HCT116 (cell line): ENCODE measurements around the gene CNKSR3. TPM values are rescaled to one million over a fixed set of nuclear protein-coding genes. Genes with fewer than 3 reads are reported as not detected.

Source experiments
- ATAC-seq: fragments of 200-7000 bp; cut with Tn5 transposase; 2 replicates; pipeline ENCODE4 v1.9.1; 2020; ENCODE audit warnings: mild to moderate bottlenecking, moderate library complexity
- BruUV-seq: library from RNA; stranded (reverse); fragments of 400-500 nt; replicated peaks from 2 replicates; lab custom pipeline; 2021; lab: Mats Ljungman, UMichigan
- CTCF ChIA-PET: fragments of 300-600 bp; sonication (Branson Sonifier 250); formaldehyde crosslinking; loops from one replicate; lab custom pipeline; 2021; ENCODE audit warnings: antibody characterized with exemption; lab: Charles Lee
- POLR2A ChIA-PET: fragments of 300-600, 350-600 bp; sonication (Branson Sonifier 250); formaldehyde crosslinking; loops from one replicate; lab custom pipeline; 2021; ENCODE audit warnings: antibody characterized with exemption; lab: Charles Lee
- RAD21 ChIA-PET, 2 experiments: fragments of 300-600 bp; sonication (Branson Sonifier 250); formaldehyde crosslinking; loops; one replicate each; lab custom pipeline; 2023; ENCODE audit warnings: low total read pairs in 2 of 2; ENCODE audit not compliant: uncharacterized antibody in 2 of 2, unreplicated experiment in 2 of 2, low non-redundant PET in 1 of 2; lab: Charles Lee
- DNase-seq: peaks from one replicate; pipeline ENCODE4 v3.0.0-alpha.2; 2010; ENCODE audit warnings: low read depth, low spot score
- H2AFZ ChIP-seq: fragments of 200-600 bp; shearing (Covaris generic), sonication (generic); 2 replicates; pipeline ENCODE4 v1.6.1; 2017; ENCODE audit warnings: low read depth, mixed run types, mixed read lengths, antibody characterized with exemption, low read length; ENCODE audit not compliant: poor library complexity, severe bottlenecking
- H3K27ac ChIP-seq: 2 replicates; pipeline ENCODE4 v1.5.1; 2012; ENCODE audit warnings: low read depth, low read length
- H3K27me3 ChIP-seq: fragments of 200-600 bp; sonication (generic); 2 replicates; pipeline ENCODE4 v1.6.1; 2016; ENCODE audit warnings: mixed run types, low read length, mixed read lengths; ENCODE audit not compliant: insufficient read depth
- H3K36me3 ChIP-seq, 2 experiments: fragments of 200-500 bp in 1 of 2; fragments of 200-600 bp in 1 of 2; sonication (Bioruptor generic) in 1 of 2; sonication (generic) in 1 of 2; 2 replicates each; pipeline versions ENCODE4 v1.5.1 to v1.6.1; 2014 to 2016; ENCODE audit warnings: low read length in 2 of 2, inconsistent platforms in 1 of 2, mixed read lengths in 1 of 2, mixed run types in 1 of 2; ENCODE audit not compliant: insufficient read depth in 2 of 2, control insufficient read depth in 1 of 2
- H3K4me1 ChIP-seq, 2 experiments: fragments of 200-600 bp in 1 of 2; sonication (generic) in 1 of 2; 2 replicates each; pipeline versions ENCODE4 v1.5.1 to v1.6.1; 2012 to 2017; ENCODE audit warnings: low read length in 2 of 2, inconsistent platforms in 1 of 2, mild to moderate bottlenecking in 1 of 2, mixed read lengths in 1 of 2, mixed run types in 1 of 2, moderate library complexity in 1 of 2; ENCODE audit not compliant: insufficient read depth in 2 of 2, control insufficient read depth in 1 of 2
- H3K4me2 ChIP-seq: fragments of 200-600 bp; sonication (generic); 2 replicates; pipeline ENCODE4 v1.6.1; 2017; ENCODE audit warnings: mixed run types, low read length, mixed read lengths
- H3K4me3 ChIP-seq, 2 experiments: fragments of 200-600 bp in 1 of 2; sonication (generic) in 1 of 2; replicated peaks in 1 of 2; 2 replicates each; pipeline ENCODE4 v1.5.1; 2011 to 2016; ENCODE audit warnings: low read length in 2 of 2, control low read depth in 1 of 2, low read depth in 1 of 2, mild to moderate bottlenecking in 1 of 2, mixed read lengths in 1 of 2, mixed run types in 1 of 2
- H3K79me2 ChIP-seq: fragments of 200-600 bp; sonication (generic); 2 replicates; pipeline ENCODE4 v1.6.1; 2017; ENCODE audit warnings: mild to moderate bottlenecking, mixed run types, low read length, moderate library complexity, mixed read lengths; ENCODE audit not compliant: insufficient read depth
- H3K9ac ChIP-seq: fragments of 200-600 bp; sonication (generic); 2 replicates; pipeline ENCODE4 v1.6.1; 2016; ENCODE audit warnings: low read length, mixed read lengths
- H3K9me2 ChIP-seq: fragments of 200-600 bp; sonication (generic), shearing (Covaris generic); 2 replicates; pipeline ENCODE4 v1.6.1; 2017; ENCODE audit warnings: mixed run types, mild to moderate bottlenecking, moderate library complexity; ENCODE audit not compliant: insufficient read depth
- H3K9me3 ChIP-seq, 2 experiments: fragments of 200-500 bp in 1 of 2; fragments of 200-600 bp in 1 of 2; sonication (Bioruptor generic) in 1 of 2; sonication (generic) in 1 of 2; 2 replicates each; pipeline ENCODE4 v1.6.1; 2014 to 2017; ENCODE audit warnings: low read length in 2 of 2, mixed read lengths in 2 of 2, inconsistent platforms in 1 of 2, low read depth in 1 of 2, mild to moderate bottlenecking in 1 of 2, mixed run types in 1 of 2, moderate library complexity in 1 of 2; ENCODE audit not compliant: control insufficient read depth in 1 of 2, insufficient read depth in 1 of 2
- H4K20me1 ChIP-seq: fragments of 200-600 bp; sonication (generic), shearing (Covaris generic); 2 replicates; pipeline ENCODE4 v1.6.1; 2017; ENCODE audit warnings: mixed run types, mild to moderate bottlenecking, moderate library complexity; ENCODE audit not compliant: insufficient read depth
- CBX3 ChIP-seq: IDR thresholded peaks from 2 replicates; pipeline ENCODE4 v1.6.1; 2012; ENCODE audit warnings: low read depth
- CEBPB ChIP-seq: IDR thresholded peaks from 2 replicates; pipeline ENCODE4 v1.6.1; 2012; ENCODE audit warnings: low read depth
- EGR1 ChIP-seq: IDR thresholded peaks from 2 replicates; pipeline ENCODE4 v1.6.1; 2012; ENCODE audit warnings: low read depth
- EZH2 ChIP-seq: fragments of 200-600 bp; sonication (generic); IDR thresholded peaks from 2 replicates; pipeline ENCODE4 v1.6.1; 2017; ENCODE audit warnings: antibody characterized with exemption, mixed run types
- EZH2phosphoT487 ChIP-seq: fragments of 200-600 bp; IDR thresholded peaks from 2 replicates; pipeline ENCODE4 v1.6.1; 2018; ENCODE audit warnings: antibody characterized with exemption, borderline replicate concordance
- FOSL1 ChIP-seq: IDR thresholded peaks from 2 replicates; pipeline ENCODE4 v1.6.1; 2012; ENCODE audit warnings: low read depth
- JUND ChIP-seq: IDR thresholded peaks from 2 replicates; pipeline ENCODE4 v1.6.1; 2012
- POLR2A ChIP-seq: IDR thresholded peaks from 2 replicates; pipeline ENCODE4 v1.7.0; 2011; ENCODE audit warnings: borderline replicate concordance; ENCODE audit not compliant: insufficient read depth, insufficient read length; ENCODE audit errors: extremely low read depth
- RAD21 ChIP-seq: IDR thresholded peaks from 2 replicates; pipeline ENCODE4 v1.6.1; 2012; ENCODE audit warnings: low read depth, mild to moderate bottlenecking
- SIN3A ChIP-seq: IDR thresholded peaks from 2 replicates; pipeline ENCODE4 v1.6.1; 2012; ENCODE audit warnings: low read depth
- SP1 ChIP-seq: IDR thresholded peaks from 2 replicates; pipeline ENCODE4 v1.6.1; 2012; ENCODE audit warnings: low read depth
- SRF ChIP-seq: IDR thresholded peaks from 2 replicates; pipeline ENCODE4 v1.6.1; 2012; ENCODE audit warnings: low read depth
- TCF7L2 ChIP-seq: IDR thresholded peaks from 2 replicates; pipeline ENCODE4 v1.7.0; 2011; ENCODE audit warnings: borderline replicate concordance, inconsistent platforms; ENCODE audit not compliant: insufficient read depth, insufficient read length; ENCODE audit errors: extremely low read depth
- YY1 ChIP-seq: IDR thresholded peaks from 2 replicates; pipeline ENCODE4 v1.6.1; 2011; ENCODE audit warnings: low read length, low read depth, moderate library complexity, mild to moderate bottlenecking; ENCODE audit not compliant: insufficient replicate concordance; ENCODE audit errors: extremely low read depth
- ZFX ChIP-seq: fragments of 450-650 bp; IDR thresholded peaks from 2 replicates; pipeline ENCODE4 v1.6.1; 2017
- ZNF274 ChIP-seq: fragments of 200-500 bp; sonication (Bioruptor generic); IDR thresholded peaks from 2 replicates; pipeline ENCODE4 v1.6.1; 2014; ENCODE audit warnings: mild to moderate bottlenecking, low read depth, low read length, inconsistent platforms
- intact Hi-C: fragments of 100-400 bp; cut with micrococcal nuclease; formaldehyde crosslinking; loops from 2 replicates; pipeline ENCODE4 v1.10.0; 2022
- total RNA-seq: library from RNA; stranded (reverse); gene quantifications from one replicate; pipeline ENCODE4 v1.2.1, GENCODE V29; 2021; ENCODE audit not compliant: unreplicated experiment
- TF ChIP-seq, protein P1 (sequence below): IDR thresholded peaks from 2 replicates; pipeline ENCODE4 v1.6.1; 2012; ENCODE audit warnings: low read depth
- TF ChIP-seq, protein P2 (sequence below), 3 experiments: fragments of 200-600 bp in 1 of 3; sonication (generic) in 1 of 3; IDR thresholded peaks in 2 of 3; conservative IDR thresholded peaks in 1 of 3; 2 replicates each; pipeline ENCODE4 v1.5.1; 2012 to 2017; ENCODE audit warnings: low read depth in 2 of 3, low read length in 2 of 3, antibody characterized with exemption in 1 of 3, borderline replicate concordance in 1 of 3, control low read depth in 1 of 3, mild to moderate bottlenecking in 1 of 3, mixed read lengths in 1 of 3, mixed run types in 1 of 3, moderate library complexity in 1 of 3; ENCODE audit not compliant: insufficient read depth in 1 of 3

CNKSR3 gene
- total RNA-seq, 1 experiment from 2014 or later = 15.4 TPM

DNA sequence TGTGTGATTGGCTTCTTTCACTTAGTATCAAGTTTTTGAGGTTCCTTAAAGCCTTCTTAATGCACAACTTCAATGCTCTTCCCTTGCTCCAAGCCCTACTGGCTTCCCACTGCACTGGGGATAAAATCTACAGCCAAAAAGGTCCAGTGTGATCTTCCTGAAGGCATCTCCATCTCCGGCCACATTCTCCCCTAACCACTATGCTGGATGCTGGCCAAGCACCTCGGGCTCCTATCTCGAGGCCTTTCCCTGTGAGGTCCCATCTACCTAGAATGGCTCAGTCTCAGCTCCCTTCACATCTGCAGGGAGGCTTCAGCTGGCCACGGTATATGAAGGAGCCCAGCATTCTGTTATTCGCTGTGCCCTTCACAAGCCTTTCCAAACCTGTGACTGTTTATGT lies 48.1 kb downstream of the CNKSR3 start:
- Histone ChIP-seq H3K4me3 (no peak overlapping the region), H3K27me3 (no peaks in the 10 kb centered on the region), H3K4me1 (peaks cover 8 to 32% of the 10 kb centered on the region in 2 experiments; a peak in 3 of 4 replicates), H3K9me3 (no peaks in the 10 kb centered on the region), H3K36me3 (no peaks in the 10 kb centered on the region), H4K20me1 (no peaks in the 10 kb centered on the region), H3K27ac (no peak overlapping the region), H3K79me2 (peaks cover 8% of the 10 kb centered on the region; the same call in 1 of the 2 replicates), H3K4me2 (no peak overlapping the region), H3K9ac (no peak overlapping the region), H2AFZ (no peak overlapping the region), H3K9me2 (no peaks in the 10 kb centered on the region)
- POLR2A ChIA-PET = no interaction called here
- TF ChIP-seq TCF7L2 = no peak
- TF ChIP-seq SIN3A = no peak
- TF ChIP-seq CBX3 = no peak
- no peak for TF ChIP-seq ZNF274
- no peak for TF ChIP-seq CEBPB
- TF ChIP-seq EGR1 = no peak
- TF ChIP-seq ZFX = no peak
- TF ChIP-seq JUND = no peak
- TF ChIP-seq RAD21 = no peak
- no peak for TF ChIP-seq EZH2
- no peak for TF ChIP-seq SP1
- no peak for TF ChIP-seq YY1
- no peak for TF ChIP-seq EZH2phosphoT487
- TF ChIP-seq SRF = no peak
- no peak for TF ChIP-seq FOSL1
- CTCF ChIA-PET = no interaction called here
- RAD21 ChIA-PET = no interaction called here
- BruUV-seq = no TSS peak
- intact Hi-C loops = no loop called here
- DNase-seq = no peak
- no peak for ATAC-seq

DNA sequence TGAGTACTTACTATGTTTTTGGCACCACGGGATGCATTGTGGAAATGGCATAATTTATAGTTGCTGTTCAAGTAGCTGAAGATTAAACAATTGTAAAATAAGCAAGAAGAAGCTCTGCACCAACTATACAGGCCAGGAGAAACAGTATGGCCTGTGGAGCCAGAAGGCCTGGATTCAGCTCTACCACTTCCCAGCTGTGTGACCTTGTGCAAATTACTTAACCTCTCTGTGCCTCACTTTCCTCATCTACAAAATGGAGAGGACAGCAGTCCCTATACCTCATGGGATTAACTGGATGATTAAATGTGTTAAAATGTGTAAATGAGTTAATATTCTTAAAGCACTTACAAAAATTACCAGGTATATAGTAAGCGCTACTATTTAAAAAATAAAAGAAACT lies 49.1 kb downstream of the CNKSR3 start:
- POLR2A ChIA-PET = no interaction called here
- Histone ChIP-seq H2AFZ (no peak overlapping the region), H3K9me2 (no peaks in the 10 kb centered on the region), H4K20me1 (no peaks in the 10 kb centered on the region), H3K36me3 (no peaks in the 10 kb centered on the region), H3K9me3 (no peaks in the 10 kb centered on the region), H3K4me2 (no peak overlapping the region), H3K79me2 (peaks cover 8% of the 10 kb centered on the region; the same call in 1 of the 2 replicates), H3K4me3 (no peak overlapping the region), H3K4me1 (peaks cover 8 to 38% of the 10 kb centered on the region in 2 experiments; a peak in 3 of 4 replicates), H3K27me3 (no peaks in the 10 kb centered on the region), H3K9ac (no peak overlapping the region), H3K27ac (no peak overlapping the region)
- no peak for ATAC-seq
- intact Hi-C loops = no loop called here
- RAD21 ChIA-PET = no interaction called here
- CTCF ChIA-PET = no interaction called here
- DNase-seq = no peak
- BruUV-seq = no TSS peak
- TF ChIP-seq, protein P1, sequence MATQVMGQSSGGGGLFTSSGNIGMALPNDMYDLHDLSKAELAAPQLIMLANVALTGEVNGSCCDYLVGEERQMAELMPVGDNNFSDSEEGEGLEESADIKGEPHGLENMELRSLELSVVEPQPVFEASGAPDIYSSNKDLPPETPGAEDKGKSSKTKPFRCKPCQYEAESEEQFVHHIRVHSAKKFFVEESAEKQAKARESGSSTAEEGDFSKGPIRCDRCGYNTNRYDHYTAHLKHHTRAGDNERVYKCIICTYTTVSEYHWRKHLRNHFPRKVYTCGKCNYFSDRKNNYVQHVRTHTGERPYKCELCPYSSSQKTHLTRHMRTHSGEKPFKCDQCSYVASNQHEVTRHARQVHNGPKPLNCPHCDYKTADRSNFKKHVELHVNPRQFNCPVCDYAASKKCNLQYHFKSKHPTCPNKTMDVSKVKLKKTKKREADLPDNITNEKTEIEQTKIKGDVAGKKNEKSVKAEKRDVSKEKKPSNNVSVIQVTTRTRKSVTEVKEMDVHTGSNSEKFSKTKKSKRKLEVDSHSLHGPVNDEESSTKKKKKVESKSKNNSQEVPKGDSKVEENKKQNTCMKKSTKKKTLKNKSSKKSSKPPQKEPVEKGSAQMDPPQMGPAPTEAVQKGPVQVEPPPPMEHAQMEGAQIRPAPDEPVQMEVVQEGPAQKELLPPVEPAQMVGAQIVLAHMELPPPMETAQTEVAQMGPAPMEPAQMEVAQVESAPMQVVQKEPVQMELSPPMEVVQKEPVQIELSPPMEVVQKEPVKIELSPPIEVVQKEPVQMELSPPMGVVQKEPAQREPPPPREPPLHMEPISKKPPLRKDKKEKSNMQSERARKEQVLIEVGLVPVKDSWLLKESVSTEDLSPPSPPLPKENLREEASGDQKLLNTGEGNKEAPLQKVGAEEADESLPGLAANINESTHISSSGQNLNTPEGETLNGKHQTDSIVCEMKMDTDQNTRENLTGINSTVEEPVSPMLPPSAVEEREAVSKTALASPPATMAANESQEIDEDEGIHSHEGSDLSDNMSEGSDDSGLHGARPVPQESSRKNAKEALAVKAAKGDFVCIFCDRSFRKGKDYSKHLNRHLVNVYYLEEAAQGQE = no peak
- TF ChIP-seq CEBPB (no peak), FOSL1 (no peak), EGR1 (no peak), POLR2A (no peak), SP1 (no peak), RAD21 (no peak), SRF (no peak)
- TF ChIP-seq, protein P2, sequence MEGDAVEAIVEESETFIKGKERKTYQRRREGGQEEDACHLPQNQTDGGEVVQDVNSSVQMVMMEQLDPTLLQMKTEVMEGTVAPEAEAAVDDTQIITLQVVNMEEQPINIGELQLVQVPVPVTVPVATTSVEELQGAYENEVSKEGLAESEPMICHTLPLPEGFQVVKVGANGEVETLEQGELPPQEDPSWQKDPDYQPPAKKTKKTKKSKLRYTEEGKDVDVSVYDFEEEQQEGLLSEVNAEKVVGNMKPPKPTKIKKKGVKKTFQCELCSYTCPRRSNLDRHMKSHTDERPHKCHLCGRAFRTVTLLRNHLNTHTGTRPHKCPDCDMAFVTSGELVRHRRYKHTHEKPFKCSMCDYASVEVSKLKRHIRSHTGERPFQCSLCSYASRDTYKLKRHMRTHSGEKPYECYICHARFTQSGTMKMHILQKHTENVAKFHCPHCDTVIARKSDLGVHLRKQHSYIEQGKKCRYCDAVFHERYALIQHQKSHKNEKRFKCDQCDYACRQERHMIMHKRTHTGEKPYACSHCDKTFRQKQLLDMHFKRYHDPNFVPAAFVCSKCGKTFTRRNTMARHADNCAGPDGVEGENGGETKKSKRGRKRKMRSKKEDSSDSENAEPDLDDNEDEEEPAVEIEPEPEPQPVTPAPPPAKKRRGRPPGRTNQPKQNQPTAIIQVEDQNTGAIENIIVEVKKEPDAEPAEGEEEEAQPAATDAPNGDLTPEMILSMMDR (IDR thresholded peaks at IDR 0.05 in 2 of 3, conservative IDR thresholded peaks at IDR 0.05 in 1 of 3; ENCODE audit: borderline replicate concordance in 1 of 3, insufficient read depth in 1 of 3, low read depth in 2 of 3, low read length in 2 of 3) = no peak
